IPS-18c (cell line): ENCODE results near the gene UPK2.
"Not testable (repeated sequence)": the region's sequence is repeated elsewhere in the genome, so short reads cannot be mapped to it uniquely, and the experiment has no call there.

Source experiments
- H3K4me3 ChIP-seq: 2 replicates; pipeline ENCODE4 v1.7.0; 2013; ENCODE audit warnings: low read depth, mild to moderate bottlenecking, low read length, moderate library complexity; ENCODE audit not compliant: insufficient read depth
- H3K9me3 ChIP-seq: one replicate; pipeline ENCODE4 v1.6.1; 2013; ENCODE audit warnings: mild to moderate bottlenecking, low read length, moderate library complexity; ENCODE audit not compliant: control insufficient read depth, insufficient read depth

UPK2 gene

GRCh38 chr11:118958577-118958976 is 2.5 kb downstream of the UPK2 start:
- Histone ChIP-seq H3K4me3 (no peak overlapping the region), H3K9me3 (no peaks in the 10 kb centered on the region)

GRCh38 chr11:118961189-118961588 is 5.1 kb downstream of the UPK2 start:
- Histone ChIP-seq H3K4me3 (no peak overlapping the region), H3K9me3 (no peaks in the 10 kb centered on the region)

- Histone ChIP-seq H3K4me3 (no peak overlapping the region), H3K9me3 (no peaks in the 10 kb centered on the region)
These were observed 5.5 kb downstream of the UPK2 start for GRCh38 chr11:118961591-118961990.

- not testable (repeated sequence) for H3K4me3 ChIP-seq, H3K9me3 ChIP-seq
These were observed 13.4 kb downstream of the UPK2 start for GRCh38 chr11:118969508-118969907.

- peaks cover 5% of the 10 kb centered on the region for H3K9me3 ChIP-seq
- H3K4me3 ChIP-seq = no peak within 1 kb of the TSS
These were observed 15.5 kb downstream of the UPK2 start, which contains the start of gene FOXR1 for GRCh38 chr11:118971646-118972045. Gene FOXR1 (plus strand): TSS chr11:118971761. CDS start chr11:118971932, 171 bp downstream.

- no peak overlapping the region for H3K4me3 ChIP-seq
- H3K9me3 ChIP-seq = peaks cover 5% of the 10 kb centered on the region
These were observed 17.9 kb downstream of the UPK2 start for GRCh38 chr11:118973985-118974384.

- Histone ChIP-seq H3K9me3 (peaks cover 5% of the 10 kb centered on the region), H3K4me3 (no peak overlapping the region)
These were observed 19.9 kb downstream of the UPK2 start for GRCh38 chr11:118975771-118976709.

- no peak overlapping the region; the same call in 1 of the 2 replicates for H3K4me3 ChIP-seq
- H3K9me3 ChIP-seq = no peaks in the 10 kb centered on the region
These were observed 23.3 kb downstream of the UPK2 start for GRCh38 chr11:118979434-118979833.

GRCh38 chr11:118980191-118980881 is 24.2 kb downstream of the UPK2 start:
- no peak overlapping the region for H3K4me3 ChIP-seq
- no peaks in the 10 kb centered on the region for H3K9me3 ChIP-seq

GRCh38 chr11:118984337-118984736 is 28.2 kb downstream of the UPK2 start:
- not testable (repeated sequence) for H3K4me3 ChIP-seq, H3K9me3 ChIP-seq

GRCh38 chr11:118984825-118985224 is 28.7 kb downstream of the UPK2 start:
- Histone ChIP-seq H3K9me3 (no peaks in the 10 kb centered on the region), H3K4me3 (no peak overlapping the region)

- H3K4me3 ChIP-seq = no peak overlapping the region
- peaks cover 2% of the 10 kb centered on the region for H3K9me3 ChIP-seq
These were observed 32.2 kb downstream of the UPK2 start for GRCh38 chr11:118988280-118988679.

- not testable (repeated sequence) for H3K9me3 ChIP-seq, H3K4me3 ChIP-seq
These were observed 35.5 kb downstream of the UPK2 start for GRCh38 chr11:118991486-118992038.

GRCh38 chr11:118996926-118997626 is 41.0 kb downstream of the UPK2 start:
- H3K9me3 ChIP-seq = peaks cover 2% of the 10 kb centered on the region
- peak overlapping the region; percentile 77 for H3K4me3 ChIP-seq

GRCh38 chr11:118997627-118998387 is 41.7 kb downstream of the UPK2 start, which contains the start of gene CENATAC:
Gene CENATAC (plus strand): TSS chr11:118998138. CDS start chr11:118998198, 60 bp downstream.
- H3K9me3 ChIP-seq = no peaks in the 10 kb centered on the region
- peak within 1 kb of the TSS; percentile 77 for H3K4me3 ChIP-seq

- no peaks in the 10 kb centered on the region for H3K9me3 ChIP-seq
- peak overlapping the region; percentile 77 for H3K4me3 ChIP-seq
These were observed 42.3 kb downstream of the UPK2 start for GRCh38 chr11:118998388-118998717.

- Histone ChIP-seq H3K4me3 (peak overlapping the region; percentile 77), H3K9me3 (no peaks in the 10 kb centered on the region)
These were observed 42.7 kb downstream of the UPK2 start for GRCh38 chr11:118998822-118999221.
